HG02642 (cell line): ENCODE measurements around the gene LDHB.
"Not testable (repeated sequence)": the region's sequence is repeated elsewhere in the genome, so short reads cannot be mapped to it uniquely, and the experiment has no call there.

ENCODE experiments used
- ATAC-seq: cut with Tn5 transposase; IDR thresholded peaks from one replicate; pipeline ENCODE4 v1.9.1; 2021; ENCODE audit warnings: mild to moderate bottlenecking; ENCODE audit not compliant: unreplicated experiment, poor library complexity

The LDHB gene

DNA sequence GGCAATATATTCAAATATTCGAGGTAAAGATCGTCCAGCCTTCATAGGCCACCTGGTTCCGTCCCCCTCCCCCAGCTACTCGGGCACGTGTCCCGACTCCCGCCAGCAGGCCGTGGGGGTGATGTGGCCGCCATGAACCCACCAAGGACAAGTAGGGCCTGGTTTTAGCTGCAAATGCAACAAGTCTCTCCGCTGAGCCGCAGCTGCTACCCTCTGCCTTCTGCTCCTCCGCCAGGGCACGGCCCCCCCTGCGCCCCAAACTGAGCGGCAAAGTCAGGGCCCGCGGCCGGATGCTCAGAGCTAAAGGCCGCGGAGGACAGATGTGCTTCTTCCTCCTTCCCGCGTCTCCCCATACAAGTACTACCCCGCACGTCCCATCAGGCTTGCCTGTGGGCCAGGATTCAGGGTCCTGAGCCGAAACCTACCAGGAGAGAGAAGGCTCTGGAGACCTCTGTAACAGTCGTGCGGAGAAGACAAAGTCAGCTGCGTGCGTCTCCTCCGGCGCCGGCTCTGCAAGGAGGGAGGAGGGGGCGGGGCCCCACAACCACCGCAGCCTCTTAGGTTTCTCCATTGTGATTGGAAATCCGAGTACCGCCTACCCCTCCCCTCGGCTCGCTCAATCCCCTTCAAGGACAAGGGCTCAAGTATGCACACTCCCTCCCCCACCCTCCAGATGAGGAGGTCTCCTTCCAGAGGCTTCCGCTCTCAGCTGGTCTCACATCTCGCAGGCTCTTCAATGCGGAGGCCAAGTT lies at the start of gene LDHB:
Gene LDHB, minus strand, starts transcription at position 517 of the 752 bp plus-strand sequence. CDS start 3,171 bp downstream, outside the sequence.
- peak; percentile 98 for ATAC-seq

DNA sequence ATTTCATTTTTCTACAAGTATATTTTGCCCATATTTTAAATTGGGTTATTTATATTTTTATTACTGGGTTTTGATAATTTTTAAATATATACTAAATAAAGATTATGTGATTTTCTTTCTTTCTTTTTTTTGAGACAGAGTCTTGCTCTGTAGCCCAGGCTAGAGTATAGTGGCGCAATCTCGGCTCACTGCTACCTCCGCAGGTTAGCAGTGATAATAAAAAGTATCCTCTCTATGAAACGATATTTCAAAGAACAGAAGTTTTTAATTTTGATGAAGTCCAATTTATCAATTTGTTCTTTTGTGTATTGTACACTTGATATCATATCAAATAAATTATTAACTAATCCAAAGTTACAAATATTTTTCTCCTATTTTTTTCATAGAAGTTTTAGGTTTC lies 47.2 kb upstream of the LDHB start:
- no peak for ATAC-seq

- no peak for ATAC-seq
Measured at GRCh38 chr12:21699851-21700250, 42.2 kb upstream of the LDHB start.

DNA sequence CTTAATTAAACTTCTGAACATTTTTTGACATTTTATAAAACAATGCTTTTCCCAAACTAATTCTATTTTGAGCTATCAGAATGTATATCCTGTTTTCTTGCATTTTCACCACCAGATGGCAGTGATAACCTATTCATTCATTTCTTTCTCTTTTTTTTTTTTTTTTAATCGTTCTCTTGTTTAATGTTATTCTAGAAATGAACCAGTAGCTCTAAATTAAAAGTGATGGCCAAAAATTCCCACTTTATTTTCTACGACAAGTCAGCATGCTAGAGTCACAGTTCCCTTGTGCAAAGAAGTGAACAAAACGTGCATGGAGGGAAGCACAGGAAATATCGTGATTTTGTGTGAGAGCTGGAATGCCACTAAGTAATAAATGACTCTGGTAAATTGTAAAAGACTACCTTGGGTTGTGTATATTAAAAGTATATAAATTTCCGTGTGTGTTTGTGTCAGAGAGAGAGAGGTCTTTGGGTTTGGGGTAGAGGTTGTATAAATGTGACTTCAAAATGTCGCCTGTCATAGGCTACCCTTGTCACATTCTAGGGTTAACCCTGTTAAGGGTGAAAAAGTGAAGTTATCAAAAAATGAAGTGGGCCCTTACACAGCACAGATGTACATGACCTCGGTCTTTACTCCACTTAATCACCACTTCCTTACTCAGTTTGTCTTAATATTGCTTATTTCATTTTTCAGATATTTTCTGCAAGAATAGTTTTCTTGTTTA lies 40.4 kb upstream of the LDHB start:
- ATAC-seq: no peak

DNA sequence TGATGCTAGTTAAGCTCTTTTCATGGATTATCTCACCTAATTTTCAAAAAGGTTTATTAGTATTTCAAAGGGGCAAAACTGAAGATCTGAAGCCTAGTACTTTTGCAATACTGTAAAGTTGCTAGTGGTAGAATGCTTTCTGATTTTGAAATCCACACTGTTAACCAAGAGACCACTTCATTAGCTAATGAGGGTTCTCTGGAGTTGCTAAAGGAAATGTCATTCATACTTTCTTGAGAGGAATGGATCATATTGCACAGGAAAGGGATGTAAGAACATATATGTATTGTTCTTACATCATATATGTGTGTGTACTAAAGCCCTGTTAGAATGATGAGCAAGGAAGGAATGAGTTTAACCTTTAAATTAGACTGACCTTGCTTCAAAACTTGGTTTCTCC lies 39.0 kb upstream of the LDHB start:
- ATAC-seq: no peak

DNA sequence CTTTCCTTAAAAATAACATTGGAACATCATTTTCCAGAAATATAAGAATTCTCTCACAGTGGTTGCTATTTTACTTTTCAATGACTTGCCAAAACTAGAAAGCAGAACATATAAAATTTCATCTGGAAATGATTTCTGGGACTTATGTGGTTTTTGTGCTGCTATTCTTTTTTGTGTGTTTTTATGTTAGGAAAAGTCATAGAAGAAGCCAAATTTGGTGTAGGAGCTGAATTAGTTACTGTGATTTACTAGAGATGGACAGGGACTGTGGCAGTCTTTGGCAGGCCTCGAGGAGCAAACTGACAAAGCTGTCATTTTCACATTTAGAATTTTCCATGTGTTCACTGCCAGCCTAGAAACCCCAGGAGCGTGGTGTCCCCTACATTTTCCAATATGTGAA lies 38.3 kb upstream of the LDHB start:
- no peak for ATAC-seq

DNA sequence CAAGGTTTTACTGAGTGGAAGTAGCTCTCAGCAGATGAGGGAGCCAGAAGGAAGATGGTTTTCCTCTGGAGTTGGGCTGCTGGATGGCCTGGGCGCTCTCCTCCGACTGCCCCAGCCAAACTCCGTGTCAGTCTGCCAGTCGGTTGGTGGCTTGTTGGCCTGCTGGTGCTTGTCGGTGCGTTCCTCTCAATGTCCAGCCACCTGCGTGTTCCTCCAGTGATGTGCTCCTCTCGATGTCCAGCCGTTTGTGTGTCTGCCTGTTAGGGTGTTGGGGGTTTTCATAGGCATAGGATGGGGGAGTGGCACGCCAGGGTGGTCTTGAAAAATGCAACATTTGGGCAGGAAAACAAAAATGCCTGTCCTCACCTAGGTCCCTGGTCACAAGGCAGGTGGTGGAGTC lies 37.0 kb upstream of the LDHB start:
- ATAC-seq: no peak

DNA sequence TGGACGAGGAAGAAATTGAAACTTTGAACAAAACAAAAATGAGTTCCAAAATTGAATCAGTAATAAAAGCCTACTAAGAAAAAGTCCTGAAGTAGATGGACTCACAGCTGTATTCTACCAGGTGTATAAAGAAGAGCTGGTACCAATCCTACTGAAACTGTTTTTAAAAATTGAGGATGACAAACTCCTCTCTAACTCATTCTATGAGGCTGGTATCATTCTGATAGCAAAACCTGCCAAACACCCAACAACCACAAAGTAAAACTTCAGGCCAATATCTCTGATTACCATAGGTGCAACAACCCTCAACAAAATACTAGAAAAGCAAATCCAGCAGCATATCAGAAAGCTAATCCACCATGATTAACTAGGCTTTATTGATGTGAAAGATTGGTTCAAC lies 33.9 kb upstream of the LDHB start:
- ATAC-seq: no peak

- no peak for ATAC-seq
Measured at GRCh38 chr12:21690704-21691368, 33.2 kb upstream of the LDHB start.

DNA sequence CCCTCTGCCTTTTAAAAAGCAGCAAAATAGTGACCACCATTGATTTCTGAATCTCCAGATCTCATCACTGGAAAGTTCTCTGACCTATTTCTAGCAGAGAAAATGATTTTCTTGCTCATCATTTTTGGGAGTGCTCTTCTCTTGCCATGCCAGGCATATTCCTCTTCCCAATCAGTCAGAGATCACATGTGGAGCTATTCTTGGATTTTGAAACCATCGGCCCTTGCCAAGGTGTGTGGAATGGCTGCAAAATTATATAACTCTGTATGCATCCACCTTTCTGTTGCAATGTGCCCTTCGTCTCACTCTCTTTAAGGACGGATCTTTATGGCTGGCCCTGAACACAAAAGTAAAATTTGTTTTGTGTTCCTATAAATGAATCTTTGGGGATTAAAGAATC lies 25.5 kb upstream of the LDHB start:
- ATAC-seq: no peak

GRCh38 chr12:21678959-21679358 lies 21.3 kb upstream of the LDHB start:
- ATAC-seq: no peak

GRCh38 chr12:21677622-21678277 lies 20.1 kb upstream of the LDHB start:
- ATAC-seq: no peak

- ATAC-seq: no peak
Measured at GRCh38 chr12:21677204-21677603, 19.6 kb upstream of the LDHB start.

DNA sequence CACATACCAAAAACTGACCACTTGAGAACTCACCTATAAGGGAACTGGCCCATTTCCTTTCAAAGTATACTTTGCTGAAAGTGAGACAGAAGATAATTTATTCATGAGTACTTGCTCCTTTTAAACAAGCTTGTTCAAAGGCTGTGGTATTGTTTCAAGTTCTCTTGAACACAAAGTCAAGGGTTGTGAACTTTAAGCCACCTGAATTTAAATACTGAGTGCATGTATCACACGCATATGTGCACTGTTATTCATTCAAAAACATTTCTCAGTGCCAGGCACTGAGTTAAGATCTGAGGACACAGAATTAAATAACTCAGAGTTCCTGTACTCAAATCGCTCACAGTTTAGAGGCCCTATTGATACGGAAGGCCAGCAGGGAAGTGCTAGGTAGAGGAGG lies 19.1 kb upstream of the LDHB start:
- ATAC-seq: no peak

DNA sequence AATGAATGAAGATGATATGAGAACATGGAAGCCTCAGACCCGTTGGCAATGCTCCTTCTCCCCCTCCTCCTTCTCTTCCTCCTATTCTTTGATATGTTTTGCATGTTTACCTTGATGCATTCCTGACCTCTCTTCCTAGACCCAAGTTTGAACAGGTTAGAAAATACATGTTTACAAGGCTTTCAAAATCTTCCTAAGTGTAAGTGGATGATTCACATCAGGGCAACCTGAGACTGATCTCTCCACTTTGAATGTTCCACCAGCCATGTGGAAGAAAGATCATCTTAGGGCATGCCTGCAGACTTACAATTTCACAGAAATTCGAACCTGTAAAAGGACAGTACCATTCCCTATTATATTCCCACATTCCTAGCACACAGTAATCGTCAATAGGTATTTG lies 18.0 kb upstream of the LDHB start:
- ATAC-seq: no peak

GRCh38 chr12:21675096-21675495 lies 17.5 kb upstream of the LDHB start:
- no peak for ATAC-seq

- not testable (repeated sequence) for ATAC-seq
Measured at GRCh38 chr12:21673830-21674552, 16.3 kb upstream of the LDHB start.

DNA sequence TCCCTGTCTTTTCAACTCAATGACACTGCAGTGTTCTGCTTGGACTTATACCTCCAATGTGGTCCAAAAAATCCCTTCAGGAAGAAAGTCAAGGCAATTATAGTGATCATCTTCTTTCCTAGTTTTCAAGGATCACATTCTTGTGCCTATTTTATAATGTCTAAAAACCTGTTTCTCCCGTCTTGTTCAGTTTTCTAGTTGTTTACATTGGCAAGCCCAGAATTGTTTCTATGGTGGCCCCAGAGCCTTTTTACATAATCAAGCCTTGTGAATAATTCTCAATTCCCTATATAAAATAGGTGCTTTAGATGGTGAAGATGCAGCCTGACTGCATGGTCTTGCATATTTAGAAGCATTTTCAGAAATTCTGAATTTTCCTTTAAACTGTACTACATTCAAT lies 14.5 kb upstream of the LDHB start:
- no peak for ATAC-seq

DNA sequence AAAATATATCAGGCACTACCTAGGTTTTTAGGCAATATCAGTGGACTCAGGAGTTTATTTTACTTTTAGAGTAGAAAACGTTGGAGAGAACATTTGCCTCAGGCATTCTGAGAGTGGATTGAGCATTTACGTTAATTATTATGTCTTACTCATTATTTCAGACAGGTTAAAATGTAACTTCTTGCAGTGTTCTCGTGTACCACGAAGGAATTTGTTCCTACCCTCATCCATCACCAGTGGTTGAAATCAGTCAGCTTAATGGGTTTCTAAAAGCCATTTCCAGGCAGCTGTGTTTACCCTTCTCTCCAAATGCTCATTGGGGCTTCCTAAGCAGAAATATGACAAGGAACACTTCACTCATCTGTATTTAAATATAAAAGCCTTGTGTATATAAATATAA lies 9.1 kb upstream of the LDHB start:
- ATAC-seq: no peak

DNA sequence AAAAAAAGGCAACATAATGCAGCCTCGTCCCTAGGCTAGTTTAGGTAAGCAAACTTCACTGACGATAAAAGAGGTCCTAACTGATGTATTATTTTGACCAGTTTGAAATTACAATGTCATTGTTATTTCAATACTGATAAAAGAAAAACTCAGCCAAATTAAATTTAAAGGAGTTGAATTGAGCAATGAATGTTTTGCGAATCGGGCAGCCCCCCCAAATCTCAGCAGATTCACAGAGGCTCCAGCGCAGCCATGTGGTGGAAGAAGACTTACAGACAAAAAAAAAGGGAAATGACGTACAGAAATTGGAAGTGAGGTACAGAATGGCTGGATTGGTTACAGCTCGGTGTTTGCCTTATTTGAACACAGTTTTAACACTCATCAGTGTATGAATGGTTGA lies 8.2 kb upstream of the LDHB start:
- no peak for ATAC-seq
